ENCODE data around the gene FGF12.

DNA sequence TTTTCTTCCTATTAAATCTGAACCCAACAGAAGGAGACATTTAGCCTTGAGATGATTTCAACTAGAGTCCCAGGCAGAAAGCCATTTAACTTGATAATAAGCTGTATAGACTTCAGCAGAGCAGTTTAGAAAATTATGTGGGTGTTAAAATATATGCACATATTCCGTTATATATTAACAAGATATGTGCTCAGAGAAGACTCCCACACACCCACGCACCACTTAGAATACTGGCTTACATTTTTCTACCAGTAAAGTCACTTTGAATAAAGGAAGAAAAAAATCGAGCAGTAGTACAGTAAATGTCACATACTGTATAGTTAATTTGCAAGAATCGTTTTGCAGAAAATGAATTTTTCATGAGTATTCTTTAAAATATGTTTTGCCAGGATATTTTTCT lies 599.3 kb downstream of the FGF12 start:
- TF ChIP-seq, protein P1, sequence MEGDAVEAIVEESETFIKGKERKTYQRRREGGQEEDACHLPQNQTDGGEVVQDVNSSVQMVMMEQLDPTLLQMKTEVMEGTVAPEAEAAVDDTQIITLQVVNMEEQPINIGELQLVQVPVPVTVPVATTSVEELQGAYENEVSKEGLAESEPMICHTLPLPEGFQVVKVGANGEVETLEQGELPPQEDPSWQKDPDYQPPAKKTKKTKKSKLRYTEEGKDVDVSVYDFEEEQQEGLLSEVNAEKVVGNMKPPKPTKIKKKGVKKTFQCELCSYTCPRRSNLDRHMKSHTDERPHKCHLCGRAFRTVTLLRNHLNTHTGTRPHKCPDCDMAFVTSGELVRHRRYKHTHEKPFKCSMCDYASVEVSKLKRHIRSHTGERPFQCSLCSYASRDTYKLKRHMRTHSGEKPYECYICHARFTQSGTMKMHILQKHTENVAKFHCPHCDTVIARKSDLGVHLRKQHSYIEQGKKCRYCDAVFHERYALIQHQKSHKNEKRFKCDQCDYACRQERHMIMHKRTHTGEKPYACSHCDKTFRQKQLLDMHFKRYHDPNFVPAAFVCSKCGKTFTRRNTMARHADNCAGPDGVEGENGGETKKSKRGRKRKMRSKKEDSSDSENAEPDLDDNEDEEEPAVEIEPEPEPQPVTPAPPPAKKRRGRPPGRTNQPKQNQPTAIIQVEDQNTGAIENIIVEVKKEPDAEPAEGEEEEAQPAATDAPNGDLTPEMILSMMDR (IDR thresholded peaks at IDR 0.05; ENCODE audit: low read length): no peak
- TF ChIP-seq EZH2 (IDR thresholded peaks at IDR 0.05; ENCODE audit: borderline replicate concordance, low read length): no peak
